ENCODE measurements around the gene PSME3. TPM values are rescaled to one million over a fixed set of nuclear protein-coding genes. Genes with fewer than 3 reads are reported as not detected.
A peak's percentile ranks its signal among the peaks of the same experiment; 100 is the strongest.

PSME3 gene
- total and polyA plus RNA-seq, 2 of the 13 experiments (the other 11 are each of a cell fraction or from before 2014, with no cell fraction given): 66.3 to 135 TPM

- TF ChIP-seq DZIP1 (CRISPR knock-in tag; IDR thresholded peaks at IDR 0.05): no peak
- TF ChIP-seq ZSCAN25 (CRISPR knock-in tag; IDR thresholded peaks at IDR 0.05): peak; percentile 87
- TF ChIP-seq CCDC6 (CRISPR knock-in tag; IDR thresholded peaks at IDR 0.05): peak; percentile 97
- TF ChIP-seq ZNF720 (CRISPR knock-in tag; IDR thresholded peaks at IDR 0.05): no peak
- TF ChIP-seq RARA (CRISPR knock-in tag; IDR thresholded peaks at IDR 0.05): no peak; the same call in 1 of the 2 replicates
- TF ChIP-seq MIER3 (CRISPR knock-in tag; IDR thresholded peaks at IDR 0.05; ENCODE audit: borderline replicate concordance): peak; percentile 97
- no peak for TF ChIP-seq XBP1 (CRISPR knock-in tag; IDR thresholded peaks at IDR 0.05)
- TF ChIP-seq, protein P1, sequence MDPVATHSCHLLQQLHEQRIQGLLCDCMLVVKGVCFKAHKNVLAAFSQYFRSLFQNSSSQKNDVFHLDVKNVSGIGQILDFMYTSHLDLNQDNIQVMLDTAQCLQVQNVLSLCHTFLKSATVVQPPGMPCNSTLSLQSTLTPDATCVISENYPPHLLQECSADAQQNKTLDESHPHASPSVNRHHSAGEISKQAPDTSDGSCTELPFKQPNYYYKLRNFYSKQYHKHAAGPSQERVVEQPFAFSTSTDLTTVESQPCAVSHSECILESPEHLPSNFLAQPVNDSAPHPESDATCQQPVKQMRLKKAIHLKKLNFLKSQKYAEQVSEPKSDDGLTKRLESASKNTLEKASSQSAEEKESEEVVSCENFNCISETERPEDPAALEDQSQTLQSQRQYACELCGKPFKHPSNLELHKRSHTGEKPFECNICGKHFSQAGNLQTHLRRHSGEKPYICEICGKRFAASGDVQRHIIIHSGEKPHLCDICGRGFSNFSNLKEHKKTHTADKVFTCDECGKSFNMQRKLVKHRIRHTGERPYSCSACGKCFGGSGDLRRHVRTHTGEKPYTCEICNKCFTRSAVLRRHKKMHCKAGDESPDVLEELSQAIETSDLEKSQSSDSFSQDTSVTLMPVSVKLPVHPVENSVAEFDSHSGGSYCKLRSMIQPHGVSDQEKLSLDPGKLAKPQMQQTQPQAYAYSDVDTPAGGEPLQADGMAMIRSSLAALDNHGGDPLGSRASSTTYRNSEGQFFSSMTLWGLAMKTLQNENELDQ (CRISPR knock-in tag; IDR thresholded peaks at IDR 0.05; ENCODE audit: borderline replicate concordance): peak; percentile 8; the same call in 1 of the 2 replicates
- no peak for TF ChIP-seq TBP (CRISPR knock-in tag; IDR thresholded peaks at IDR 0.05)
- peak; percentile 75 for TF ChIP-seq SIN3B (IDR thresholded peaks at IDR 0.05; ENCODE audit: low read length)
- TF ChIP-seq, protein P2, sequence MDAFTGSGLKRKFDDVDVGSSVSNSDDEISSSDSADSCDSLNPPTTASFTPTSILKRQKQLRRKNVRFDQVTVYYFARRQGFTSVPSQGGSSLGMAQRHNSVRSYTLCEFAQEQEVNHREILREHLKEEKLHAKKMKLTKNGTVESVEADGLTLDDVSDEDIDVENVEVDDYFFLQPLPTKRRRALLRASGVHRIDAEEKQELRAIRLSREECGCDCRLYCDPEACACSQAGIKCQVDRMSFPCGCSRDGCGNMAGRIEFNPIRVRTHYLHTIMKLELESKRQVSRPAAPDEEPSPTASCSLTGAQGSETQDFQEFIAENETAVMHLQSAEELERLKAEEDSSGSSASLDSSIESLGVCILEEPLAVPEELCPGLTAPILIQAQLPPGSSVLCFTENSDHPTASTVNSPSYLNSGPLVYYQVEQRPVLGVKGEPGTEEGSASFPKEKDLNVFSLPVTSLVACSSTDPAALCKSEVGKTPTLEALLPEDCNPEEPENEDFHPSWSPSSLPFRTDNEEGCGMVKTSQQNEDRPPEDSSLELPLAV (CRISPR knock-in tag; conservative IDR thresholded peaks at IDR 0.05; ENCODE audit: low read depth): no peak
- TF ChIP-seq ELF4 (CRISPR knock-in tag; IDR thresholded peaks at IDR 0.05; ENCODE audit: borderline replicate concordance): 0 out of 2 replicates have a peak, but pooled peaks have one; percentile 64
- TF ChIP-seq, protein P3, sequence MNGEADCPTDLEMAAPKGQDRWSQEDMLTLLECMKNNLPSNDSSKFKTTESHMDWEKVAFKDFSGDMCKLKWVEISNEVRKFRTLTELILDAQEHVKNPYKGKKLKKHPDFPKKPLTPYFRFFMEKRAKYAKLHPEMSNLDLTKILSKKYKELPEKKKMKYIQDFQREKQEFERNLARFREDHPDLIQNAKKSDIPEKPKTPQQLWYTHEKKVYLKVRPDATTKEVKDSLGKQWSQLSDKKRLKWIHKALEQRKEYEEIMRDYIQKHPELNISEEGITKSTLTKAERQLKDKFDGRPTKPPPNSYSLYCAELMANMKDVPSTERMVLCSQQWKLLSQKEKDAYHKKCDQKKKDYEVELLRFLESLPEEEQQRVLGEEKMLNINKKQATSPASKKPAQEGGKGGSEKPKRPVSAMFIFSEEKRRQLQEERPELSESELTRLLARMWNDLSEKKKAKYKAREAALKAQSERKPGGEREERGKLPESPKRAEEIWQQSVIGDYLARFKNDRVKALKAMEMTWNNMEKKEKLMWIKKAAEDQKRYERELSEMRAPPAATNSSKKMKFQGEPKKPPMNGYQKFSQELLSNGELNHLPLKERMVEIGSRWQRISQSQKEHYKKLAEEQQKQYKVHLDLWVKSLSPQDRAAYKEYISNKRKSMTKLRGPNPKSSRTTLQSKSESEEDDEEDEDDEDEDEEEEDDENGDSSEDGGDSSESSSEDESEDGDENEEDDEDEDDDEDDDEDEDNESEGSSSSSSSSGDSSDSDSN (CRISPR knock-in tag; IDR thresholded peaks at IDR 0.05): peak; percentile 87
- peak; percentile 27; the same call in 1 of the 2 replicates for TF ChIP-seq HHEX (CRISPR knock-in tag; IDR thresholded peaks at IDR 0.05)
- no peak for TF ChIP-seq TCF7L2 (IDR thresholded peaks at IDR 0.05; ENCODE audit: low read depth, low read length)
- peak; percentile 95 for TF ChIP-seq FOXK1 (CRISPR knock-in tag; IDR thresholded peaks at IDR 0.05; ENCODE audit: borderline replicate concordance, low read depth)
- TF ChIP-seq ZNF678 (CRISPR knock-in tag; IDR thresholded peaks at IDR 0.05): 0 out of 2 replicates have a peak, but pooled peaks have one; percentile 80
- TF ChIP-seq ZNF552 (CRISPR knock-in tag; IDR thresholded peaks at IDR 0.05; ENCODE audit: borderline replicate concordance): peak; percentile 97
- TF ChIP-seq ZNF430 (CRISPR knock-in tag; IDR thresholded peaks at IDR 0.05): peak; percentile 28; the same call in 1 of the 2 replicates
Measured at GRCh38 chr17:42798383-42799380, 34.5 kb upstream of the PSME3 start, which contains the start of the genes CNTD1 and COA3 (continued).

Data from HepG2 (cell line).